ENCODE data around the gene VCAM1. TPM values are rescaled to one million over a fixed set of nuclear protein-coding genes. Genes with fewer than 3 reads are reported as not detected.

VCAM1 gene
- total and polyA plus RNA-seq, 9 of the 15 experiments (the other 6 are each of a cell fraction or from before 2014, with no cell fraction given) = 0.04 to 0.13 TPM; not detected in 7

DNA sequence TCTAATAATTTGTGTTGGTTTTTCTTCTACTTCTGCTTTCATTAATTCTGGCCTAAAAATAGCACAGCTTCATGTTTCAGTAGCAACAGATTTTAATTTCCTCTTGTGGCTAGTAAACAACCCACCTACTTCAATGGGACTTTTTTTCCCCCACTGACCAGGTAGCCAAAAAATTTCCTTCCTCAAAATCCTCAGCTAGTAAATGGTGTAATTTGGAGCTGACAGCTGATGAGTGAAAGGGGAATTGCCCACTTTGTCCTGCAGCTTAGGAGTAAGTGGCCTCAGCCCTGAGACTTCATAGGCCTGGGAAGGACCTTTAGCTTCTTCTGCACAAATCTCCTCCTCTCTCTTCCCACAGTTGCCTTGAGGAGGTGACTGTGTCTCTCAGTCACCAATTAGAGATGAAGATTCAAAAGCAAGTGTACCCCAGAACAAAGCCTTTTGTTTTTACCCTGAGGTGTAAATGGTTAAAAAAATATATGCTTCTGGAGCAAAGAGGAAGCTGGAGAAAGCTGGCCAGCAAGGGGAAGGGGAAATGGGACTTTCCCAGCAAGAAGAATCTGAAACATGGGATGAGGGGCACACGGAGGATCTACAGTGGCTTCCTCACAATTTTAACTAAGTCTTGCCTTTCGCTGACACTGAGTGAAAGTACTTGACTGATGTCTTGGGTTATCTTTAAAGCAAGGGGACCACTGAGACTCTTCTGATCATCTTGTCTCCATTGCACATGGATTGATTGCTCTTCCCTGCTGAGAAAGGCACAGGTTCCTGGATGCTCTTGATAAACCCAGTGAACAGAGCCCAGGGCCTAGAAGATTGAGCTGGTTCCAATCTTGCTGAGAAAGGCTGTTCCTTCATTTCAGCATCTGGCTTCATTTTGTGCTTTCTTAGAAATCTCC, 35.8 kb upstream of the VCAM1 start:
- no peaks in the 10 kb centered on the region for H3K9me1 ChIP-seq (ENCODE audit: control insufficient read depth, insufficient read depth, low read length)
- H3K27ac ChIP-seq (ENCODE audit: extremely low read depth, low read depth, low read length) = no peak overlapping the region
- no peak overlapping the region for H2AFZ ChIP-seq (ENCODE audit: low read depth, low read length)
- TF ChIP-seq SLC30A9 (CRISPR knock-in tag; IDR thresholded peaks at IDR 0.05) = no peak
- peak; percentile 95 for TF ChIP-seq ZBTB17 (CRISPR knock-in tag; IDR thresholded peaks at IDR 0.05)
- WGBS (ENCODE audit: insufficient coverage, low coverage, missing lambda C conversion rate) = 0% methylated on average over 2 of the region's 2 CpGs
- no peak for ATAC-seq
- ChIA-PET POLR2A (interaction anchor here (0.6 kb wide), 1 partner anchor 77 kb away, joined by 3 read pairs; no protein-coding TSS in a partner anchor), CTCF (ENCODE audit: low intra/inter-chr PET ratio) (no interaction called here)
- no peaks in the 10 kb centered on the region for H3K9me3 ChIP-seq (replicated peaks; ENCODE audit: control insufficient read depth, insufficient read depth, low read depth, low read length)
- FAIRE-seq = no peak
- H3K27me3 ChIP-seq (ENCODE audit: control insufficient read depth in 2 of 2, insufficient read depth in 2 of 2, low read length in 2 of 2) = no peaks in the 10 kb centered on the region
- in situ Hi-C loops (cut with MboI) = no loop called here
- DNase-seq (ENCODE audit: extremely low read depth in 1 of 4, low spot score in 3 of 4) = no peak
- H3K4me3 ChIP-seq = no peak overlapping the region
- H4K20me1 ChIP-seq (replicated peaks; ENCODE audit: control insufficient read depth, insufficient read depth, low read length) = no peaks in the 10 kb centered on the region
- BruUV-seq (replicated peaks) = no TSS peak
- no peaks in the 10 kb centered on the region; a peak in 1 of 5 replicates for H3K4me1 ChIP-seq (replicated peaks in 1 of 2; ENCODE audit: control insufficient read depth in 2 of 2, insufficient read depth in 2 of 2, low read length in 2 of 2)
- intact Hi-C loops (cut with micrococcal nuclease) = no loop called here
- H3K79me2 ChIP-seq (ENCODE audit: control insufficient read depth, insufficient read depth, low read length) = no peaks in the 10 kb centered on the region
- H3K9ac ChIP-seq (ENCODE audit: insufficient read depth in 1 of 2, low read depth in 2 of 2, low read length in 2 of 2) = no peak overlapping the region
- H3K36me3 ChIP-seq (ENCODE audit: control insufficient read depth, insufficient read depth, low read length) = no peaks in the 10 kb centered on the region
- no peak overlapping the region for H3K4me2 ChIP-seq (ENCODE audit: insufficient read depth, low read length)

DNA sequence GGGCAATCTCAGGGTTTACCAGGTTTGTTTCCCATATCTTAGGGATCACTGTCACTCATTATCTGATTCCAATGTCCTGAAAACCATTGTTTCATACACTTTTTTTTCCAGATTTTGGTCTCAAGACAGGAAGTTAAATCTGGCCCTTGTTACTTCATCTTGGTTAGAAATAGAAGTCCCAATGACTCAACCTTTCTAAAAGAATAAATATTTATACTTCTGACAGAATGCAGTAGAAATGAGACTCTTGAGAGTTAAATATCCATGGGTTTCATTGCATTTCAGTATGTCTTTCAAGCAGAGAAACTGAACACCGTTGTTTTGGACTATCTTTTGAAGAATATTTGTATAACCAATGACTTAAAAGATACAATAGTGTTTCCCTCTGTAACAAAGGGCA, 19.8 kb upstream of the VCAM1 start:
- no peak for FAIRE-seq
- CTCF ChIA-PET (ENCODE audit: low intra/inter-chr PET ratio) = no interaction called here
- WGBS (ENCODE audit: insufficient coverage, low coverage, missing lambda C conversion rate) = 0% methylated on average over 1 of the region's 1 CpG
- TF ChIP-seq CBX2 (IDR thresholded peaks at IDR 0.05; ENCODE audit: insufficient read depth, low read length, poor library complexity, severe bottlenecking) = no peak
- TF ChIP-seq HIVEP1 (CRISPR knock-in tag; IDR thresholded peaks at IDR 0.05) = no peak
- no peak for TF ChIP-seq ZNF134 (CRISPR knock-in tag; conservative IDR thresholded peaks at IDR 0.05)
- TF ChIP-seq, protein P1, sequence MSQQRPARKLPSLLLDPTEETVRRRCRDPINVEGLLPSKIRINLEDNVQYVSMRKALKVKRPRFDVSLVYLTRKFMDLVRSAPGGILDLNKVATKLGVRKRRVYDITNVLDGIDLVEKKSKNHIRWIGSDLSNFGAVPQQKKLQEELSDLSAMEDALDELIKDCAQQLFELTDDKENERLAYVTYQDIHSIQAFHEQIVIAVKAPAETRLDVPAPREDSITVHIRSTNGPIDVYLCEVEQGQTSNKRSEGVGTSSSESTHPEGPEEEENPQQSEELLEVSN (IDR thresholded peaks at IDR 0.05; ENCODE audit: borderline replicate concordance in 1 of 2, extremely low read depth in 1 of 2, insufficient read depth in 1 of 2, insufficient read length in 1 of 2, low read depth in 1 of 2, low read length in 1 of 2, poor library complexity in 1 of 2, severe bottlenecking in 1 of 2) = no peak
- TF ChIP-seq, protein P2, sequence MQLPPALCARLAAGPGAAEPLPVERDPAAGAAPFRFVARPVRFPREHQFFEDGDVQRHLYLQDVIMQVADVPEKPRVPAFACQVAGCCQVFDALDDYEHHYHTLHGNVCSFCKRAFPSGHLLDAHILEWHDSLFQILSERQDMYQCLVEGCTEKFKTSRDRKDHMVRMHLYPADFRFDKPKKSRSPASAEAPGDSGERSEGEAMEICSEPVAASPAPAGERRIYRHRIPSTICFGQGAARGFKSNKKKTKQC (CRISPR knock-in tag; IDR thresholded peaks at IDR 0.05) = no peak
- TF ChIP-seq MAFF (IDR thresholded peaks at IDR 0.05; ENCODE audit: low read length) = no peak
- no peak for TF ChIP-seq BCL6 (CRISPR knock-in tag; IDR thresholded peaks at IDR 0.05)
- TF ChIP-seq MXI1 (IDR thresholded peaks at IDR 0.05; ENCODE audit: low read depth, low read length) = no peak
- TF ChIP-seq BRCA1 (IDR thresholded peaks at IDR 0.05) = no peak
- TF ChIP-seq BRCA1 (CRISPR knock-in tag; IDR thresholded peaks at IDR 0.05) = no peak

More for the DNA sequence above, 19.8 kb upstream of the VCAM1 start:
- in situ Hi-C loops (cut with MboI) (no loop called here), intact Hi-C loops (cut with micrococcal nuclease) (no loop called here)
- POLR2A ChIA-PET = no interaction called here
- Histone ChIP-seq H2AFZ (ENCODE audit: low read depth, low read length) (no peak overlapping the region), H3K4me2 (ENCODE audit: insufficient read depth, low read length) (no peak overlapping the region), H4K20me1 (replicated peaks; ENCODE audit: control insufficient read depth, insufficient read depth, low read length) (no peaks in the 10 kb centered on the region), H3K4me3 (no peak overlapping the region), H3K36me3 (ENCODE audit: control insufficient read depth, insufficient read depth, low read length) (no peaks in the 10 kb centered on the region), H3K4me1 (replicated peaks in 1 of 2; ENCODE audit: control insufficient read depth in 2 of 2, insufficient read depth in 2 of 2, low read length in 2 of 2) (no peaks in the 10 kb centered on the region), H3K79me2 (ENCODE audit: control insufficient read depth, insufficient read depth, low read length) (no peaks in the 10 kb centered on the region), H3K27ac (ENCODE audit: extremely low read depth, low read depth, low read length) (no peak overlapping the region), H3K9ac (ENCODE audit: insufficient read depth in 1 of 2, low read depth in 2 of 2, low read length in 2 of 2) (no peak overlapping the region), H3K9me3 (replicated peaks; ENCODE audit: control insufficient read depth, insufficient read depth, low read depth, low read length) (no peaks in the 10 kb centered on the region), H3K9me1 (ENCODE audit: control insufficient read depth, insufficient read depth, low read length) (no peaks in the 10 kb centered on the region), H3K27me3 (ENCODE audit: control insufficient read depth in 2 of 2, insufficient read depth in 2 of 2, low read length in 2 of 2) (no peaks in the 10 kb centered on the region)
- ATAC-seq = no peak
- BruUV-seq (replicated peaks) = no TSS peak
- no peak for DNase-seq (ENCODE audit: extremely low read depth in 1 of 4, low spot score in 3 of 4)

All from K562 (cell line).